ENCODE measurements around the gene B3GALT5. TPM values are rescaled to one million over a fixed set of nuclear protein-coding genes. Genes with fewer than 3 reads are reported as not detected.

Gene B3GALT5
- polyA plus RNA-seq, 2 donors: 0.47 to 0.49 TPM

DNA sequence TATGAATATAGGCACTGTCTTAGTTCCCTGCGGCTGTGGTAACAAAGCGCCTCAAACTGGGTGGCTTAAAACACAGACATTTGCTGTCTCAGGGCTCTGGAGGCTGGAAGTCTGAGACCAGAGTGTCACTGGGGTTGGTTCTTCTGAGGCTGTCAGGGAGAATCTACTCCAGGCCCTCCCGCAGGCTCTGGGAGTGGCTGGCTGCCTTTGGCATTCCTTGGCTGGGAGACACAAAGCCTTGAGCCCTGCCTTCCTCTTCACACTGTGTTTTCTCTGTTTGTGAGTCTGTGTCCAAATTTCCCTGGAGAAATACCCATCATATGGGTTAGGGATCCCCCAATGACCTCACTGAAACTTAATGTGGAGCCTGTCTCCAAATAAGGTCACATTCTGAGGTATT is 38.5 kb downstream of the B3GALT5 start:
- H3K36me3 ChIP-seq (ENCODE audit: control insufficient read depth in 2 of 2, insufficient read depth in 2 of 2, low read length in 1 of 2): no peaks in the 10 kb centered on the region
- no peak overlapping the region for H3K27ac ChIP-seq (ENCODE audit: low read depth in 2 of 2, low read length in 1 of 2)
- no peaks in the 10 kb centered on the region for H3K4me1 ChIP-seq (ENCODE audit: control insufficient read depth in 2 of 2, insufficient read depth in 2 of 2, low read length in 1 of 2)
- H3K4me3 ChIP-seq (ENCODE audit: low read depth in 1 of 2, low read length in 2 of 2): no peak overlapping the region
- H3K27me3 ChIP-seq (ENCODE audit: control insufficient read depth in 1 of 2, insufficient read depth in 2 of 2, low read length in 2 of 2): no peaks in the 10 kb centered on the region
- H3K9me3 ChIP-seq (ENCODE audit: control insufficient read depth in 2 of 2, insufficient read depth in 1 of 2, low read depth in 1 of 2, low read length in 1 of 2): no peaks in the 10 kb centered on the region
- WGBS, 2 donors: 81 to 85% methylated on average over 3 of the region's 3 CpGs

DNA sequence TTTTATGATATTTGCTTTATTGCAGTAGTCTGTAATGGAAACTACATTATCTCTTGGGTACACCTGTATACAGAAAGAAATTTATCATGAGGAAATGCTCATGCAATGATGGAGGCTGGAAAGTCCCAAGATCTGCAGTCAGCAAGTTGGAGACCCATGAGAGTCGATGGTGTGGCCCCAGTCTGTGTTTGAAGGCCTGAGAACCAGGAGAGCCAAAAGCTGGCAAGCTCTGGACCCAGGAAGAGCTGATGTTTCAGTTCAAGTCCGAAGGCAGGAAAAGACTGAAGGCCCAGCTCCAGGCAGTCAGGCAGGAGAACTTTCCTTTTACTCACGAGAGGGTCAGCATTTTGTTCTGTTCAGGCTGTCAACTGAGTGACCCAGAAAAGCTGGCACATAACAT is 42.2 kb downstream of the B3GALT5 start:
- 74 to 84% methylated on average over 3 of the region's 3 CpGs for WGBS, 2 donors
- Histone ChIP-seq H3K27me3 (ENCODE audit: control insufficient read depth in 1 of 2, insufficient read depth in 2 of 2, low read length in 2 of 2) (no peaks in the 10 kb centered on the region), H3K4me3 (ENCODE audit: low read depth in 1 of 2, low read length in 2 of 2) (no peak overlapping the region), H3K36me3 (ENCODE audit: control insufficient read depth in 2 of 2, insufficient read depth in 2 of 2, low read length in 1 of 2) (no peaks in the 10 kb centered on the region), H3K27ac (ENCODE audit: low read depth in 2 of 2, low read length in 1 of 2) (no peak overlapping the region), H3K9me3 (ENCODE audit: control insufficient read depth in 2 of 2, insufficient read depth in 1 of 2, low read depth in 1 of 2, low read length in 1 of 2) (no peaks in the 10 kb centered on the region), H3K4me1 (ENCODE audit: control insufficient read depth in 2 of 2, insufficient read depth in 2 of 2, low read length in 1 of 2) (no peaks in the 10 kb centered on the region)

DNA sequence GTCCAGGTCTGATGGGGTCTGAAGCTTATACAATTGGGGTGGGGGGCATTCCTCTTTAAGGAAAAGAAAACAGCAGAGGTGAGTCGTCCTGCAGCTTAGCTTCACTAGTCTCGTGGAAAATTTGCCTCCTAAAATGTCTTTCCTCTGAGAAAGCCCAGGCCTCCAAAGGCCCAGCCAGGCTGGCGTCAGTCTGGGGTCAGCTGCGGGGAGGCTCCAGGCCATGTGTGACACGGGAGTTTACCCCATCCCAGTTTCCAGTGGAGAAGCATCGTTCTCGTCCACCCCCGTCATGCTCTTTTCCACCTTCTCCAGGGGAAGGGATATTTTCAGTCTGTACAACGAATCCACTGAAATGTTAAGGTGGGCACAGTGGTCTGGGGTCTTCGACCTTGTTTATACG is 42.8 kb downstream of the B3GALT5 start:
- Histone ChIP-seq H3K27me3 (ENCODE audit: control insufficient read depth in 1 of 2, insufficient read depth in 2 of 2, low read length in 2 of 2) (no peaks in the 10 kb centered on the region), H3K36me3 (ENCODE audit: control insufficient read depth in 2 of 2, insufficient read depth in 2 of 2, low read length in 1 of 2) (no peaks in the 10 kb centered on the region), H3K4me1 (ENCODE audit: control insufficient read depth in 2 of 2, insufficient read depth in 2 of 2, low read length in 1 of 2) (no peaks in the 10 kb centered on the region), H3K27ac (ENCODE audit: low read depth in 2 of 2, low read length in 1 of 2) (no peak overlapping the region), H3K4me3 (ENCODE audit: low read depth in 1 of 2, low read length in 2 of 2) (no peak overlapping the region), H3K9me3 (ENCODE audit: control insufficient read depth in 2 of 2, insufficient read depth in 1 of 2, low read depth in 1 of 2, low read length in 1 of 2) (no peaks in the 10 kb centered on the region)
- 85 to 88% methylated on average over 11 of the region's 11 CpGs for WGBS, 2 donors

DNA sequence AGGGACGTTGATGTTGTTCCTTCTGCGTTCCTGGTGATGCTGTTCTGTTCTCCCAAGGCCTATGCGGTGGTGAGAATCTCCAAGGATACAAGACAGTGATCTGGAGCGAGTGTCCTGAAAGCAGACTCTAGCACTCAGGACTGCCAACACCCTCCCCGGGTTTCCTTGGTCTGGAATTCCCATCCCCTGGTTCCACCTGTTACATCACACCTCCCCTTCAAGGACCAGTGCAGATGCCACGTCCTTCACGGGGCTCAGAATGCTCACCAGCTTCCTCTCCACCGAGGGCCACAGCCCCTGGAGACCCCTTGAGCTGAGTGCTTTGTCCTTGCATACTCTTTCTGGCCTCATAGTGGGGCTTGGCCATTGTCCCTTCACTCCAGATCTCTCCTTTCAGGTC is 43.5 kb downstream of the B3GALT5 start:
- H3K27me3 ChIP-seq (ENCODE audit: control insufficient read depth in 1 of 2, insufficient read depth in 2 of 2, low read length in 2 of 2): no peaks in the 10 kb centered on the region
- H3K27ac ChIP-seq (ENCODE audit: low read depth in 2 of 2, low read length in 1 of 2): no peak overlapping the region
- no peak overlapping the region for H3K4me3 ChIP-seq (ENCODE audit: low read depth in 1 of 2, low read length in 2 of 2)
- H3K4me1 ChIP-seq (ENCODE audit: control insufficient read depth in 2 of 2, insufficient read depth in 2 of 2, low read length in 1 of 2): no peaks in the 10 kb centered on the region
- WGBS, 2 donors: 80 to 84% methylated on average over 8 of the region's 8 CpGs
- no peaks in the 10 kb centered on the region for H3K9me3 ChIP-seq (ENCODE audit: control insufficient read depth in 2 of 2, insufficient read depth in 1 of 2, low read depth in 1 of 2, low read length in 1 of 2)
- H3K36me3 ChIP-seq (ENCODE audit: control insufficient read depth in 2 of 2, insufficient read depth in 2 of 2, low read length in 1 of 2): no peaks in the 10 kb centered on the region

DNA sequence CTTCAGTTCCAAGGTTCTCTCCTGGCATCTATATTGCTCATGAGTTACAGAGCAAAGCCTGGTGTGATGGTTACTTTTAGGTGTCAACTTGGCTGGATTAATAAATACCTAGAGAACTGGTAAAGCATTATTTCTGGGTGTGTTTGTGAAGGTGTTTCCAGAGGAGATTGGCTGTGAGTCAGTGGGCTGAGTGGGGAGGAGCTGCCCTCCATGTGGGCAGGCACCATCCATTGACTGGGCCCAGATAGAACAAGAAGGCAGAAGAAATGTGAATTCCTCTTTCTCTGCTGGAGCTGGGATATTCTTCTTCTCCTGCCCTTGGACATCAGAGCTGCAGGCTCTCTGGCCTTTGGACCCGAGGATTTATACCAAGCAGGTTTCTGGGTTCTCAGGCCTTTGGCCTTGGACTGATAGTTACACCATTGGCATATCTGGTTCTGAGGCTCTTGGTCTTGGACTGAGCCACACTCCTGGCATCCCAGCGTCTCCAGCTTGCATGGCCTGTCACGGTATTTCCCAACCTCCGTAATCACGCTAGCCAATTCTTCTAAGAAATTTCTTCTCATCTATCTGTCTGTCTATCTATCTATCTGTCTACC is 44.5 kb downstream of the B3GALT5 start:
- Histone ChIP-seq H3K4me1 (ENCODE audit: control insufficient read depth in 2 of 2, insufficient read depth in 2 of 2, low read length in 1 of 2) (no peaks in the 10 kb centered on the region), H3K27me3 (ENCODE audit: control insufficient read depth in 1 of 2, insufficient read depth in 2 of 2, low read length in 2 of 2) (no peaks in the 10 kb centered on the region), H3K36me3 (ENCODE audit: control insufficient read depth in 2 of 2, insufficient read depth in 2 of 2, low read length in 1 of 2) (no peaks in the 10 kb centered on the region), H3K9me3 (ENCODE audit: control insufficient read depth in 2 of 2, insufficient read depth in 1 of 2, low read depth in 1 of 2, low read length in 1 of 2) (no peaks in the 10 kb centered on the region), H3K27ac (ENCODE audit: low read depth in 2 of 2, low read length in 1 of 2) (peak overlapping the region in 1 of 2 donors; percentile 11), H3K4me3 (ENCODE audit: low read depth in 1 of 2, low read length in 2 of 2) (no peak overlapping the region)
- 86 to 96% methylated on average over 5 of the region's 5 CpGs for WGBS, 2 donors

DNA sequence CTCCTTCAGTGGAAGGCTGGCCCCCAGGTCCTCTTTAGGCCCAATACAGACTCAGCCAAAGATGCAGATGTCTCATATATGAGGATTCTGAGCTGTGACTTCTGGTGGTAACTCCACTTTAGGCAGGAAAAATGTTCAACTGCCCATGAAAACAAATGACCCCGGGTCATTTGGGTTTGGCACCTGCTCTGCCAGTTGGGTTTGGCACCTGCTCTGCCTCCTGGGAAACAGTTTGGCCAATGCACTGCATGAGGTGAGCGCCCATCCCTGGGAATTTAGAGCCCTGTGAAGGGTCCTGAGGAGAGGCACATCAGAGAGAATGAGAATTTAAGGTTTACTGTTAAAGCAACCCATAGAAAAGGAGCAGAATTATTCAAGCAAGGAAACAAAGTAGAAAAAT is 45.3 kb downstream of the B3GALT5 start:
- no peaks in the 10 kb centered on the region for H3K36me3 ChIP-seq (ENCODE audit: control insufficient read depth in 2 of 2, insufficient read depth in 2 of 2, low read length in 1 of 2)
- 51 to 52% methylated on average over 2 of the region's 2 CpGs for WGBS, 2 donors
- no peaks in the 10 kb centered on the region for H3K4me1 ChIP-seq (ENCODE audit: control insufficient read depth in 2 of 2, insufficient read depth in 2 of 2, low read length in 1 of 2)
- H3K4me3 ChIP-seq (ENCODE audit: low read depth in 1 of 2, low read length in 2 of 2): no peak overlapping the region
- H3K27me3 ChIP-seq (ENCODE audit: control insufficient read depth in 1 of 2, insufficient read depth in 2 of 2, low read length in 2 of 2): no peaks in the 10 kb centered on the region
- peak overlapping the region in 1 of 2 donors; percentile 11 for H3K27ac ChIP-seq (ENCODE audit: low read depth in 2 of 2, low read length in 1 of 2)
- no peaks in the 10 kb centered on the region for H3K9me3 ChIP-seq (ENCODE audit: control insufficient read depth in 2 of 2, insufficient read depth in 1 of 2, low read depth in 1 of 2, low read length in 1 of 2)

DNA sequence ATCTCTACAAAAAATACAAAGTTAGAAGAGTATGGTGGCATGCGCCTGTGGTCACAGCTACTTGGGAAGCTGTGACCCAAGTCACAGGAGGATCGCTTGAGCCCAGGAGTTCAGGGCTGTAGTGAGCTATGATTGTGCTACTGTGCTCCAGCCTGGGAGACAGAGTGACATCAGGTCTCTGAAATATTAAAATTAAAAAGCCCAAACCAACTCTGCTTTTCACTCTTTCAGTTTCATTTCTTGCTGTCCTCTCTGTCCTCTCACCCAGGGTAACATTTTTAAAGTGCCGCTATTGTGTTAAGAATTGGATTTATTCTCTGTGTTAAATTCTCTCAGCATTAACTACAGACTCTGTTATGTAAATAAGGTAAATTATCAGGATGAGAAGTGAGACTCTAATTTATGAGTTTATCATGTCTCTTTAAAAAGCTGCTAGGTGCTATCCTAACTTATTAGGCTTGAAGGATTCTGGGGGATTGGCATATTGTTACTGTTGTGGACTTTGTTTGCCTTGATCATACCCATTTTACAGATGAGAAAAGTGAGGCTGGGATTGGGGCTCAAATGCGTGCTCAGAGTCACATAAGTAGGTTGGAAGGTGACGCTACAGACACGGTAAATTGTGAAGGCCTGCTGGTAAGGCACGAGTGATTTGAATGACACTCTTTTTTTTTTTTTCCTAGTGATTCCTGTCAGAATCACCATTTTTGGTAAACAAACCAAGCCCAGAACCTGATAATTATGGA is 46.5 kb downstream of the B3GALT5 start:
- Histone ChIP-seq H3K36me3 (ENCODE audit: control insufficient read depth in 2 of 2, insufficient read depth in 2 of 2, low read length in 1 of 2) (no peaks in the 10 kb centered on the region), H3K9me3 (ENCODE audit: control insufficient read depth in 2 of 2, insufficient read depth in 1 of 2, low read depth in 1 of 2, low read length in 1 of 2) (no peaks in the 10 kb centered on the region), H3K27me3 (ENCODE audit: control insufficient read depth in 1 of 2, insufficient read depth in 2 of 2, low read length in 2 of 2) (no peaks in the 10 kb centered on the region), H3K4me3 (ENCODE audit: low read depth in 1 of 2, low read length in 2 of 2) (no peak overlapping the region), H3K27ac (ENCODE audit: low read depth in 2 of 2, low read length in 1 of 2) (no peak overlapping the region), H3K4me1 (ENCODE audit: control insufficient read depth in 2 of 2, insufficient read depth in 2 of 2, low read length in 1 of 2) (no peaks in the 10 kb centered on the region)
- WGBS, 2 donors: 84 to 90% methylated on average over 7 of the region's 7 CpGs

DNA sequence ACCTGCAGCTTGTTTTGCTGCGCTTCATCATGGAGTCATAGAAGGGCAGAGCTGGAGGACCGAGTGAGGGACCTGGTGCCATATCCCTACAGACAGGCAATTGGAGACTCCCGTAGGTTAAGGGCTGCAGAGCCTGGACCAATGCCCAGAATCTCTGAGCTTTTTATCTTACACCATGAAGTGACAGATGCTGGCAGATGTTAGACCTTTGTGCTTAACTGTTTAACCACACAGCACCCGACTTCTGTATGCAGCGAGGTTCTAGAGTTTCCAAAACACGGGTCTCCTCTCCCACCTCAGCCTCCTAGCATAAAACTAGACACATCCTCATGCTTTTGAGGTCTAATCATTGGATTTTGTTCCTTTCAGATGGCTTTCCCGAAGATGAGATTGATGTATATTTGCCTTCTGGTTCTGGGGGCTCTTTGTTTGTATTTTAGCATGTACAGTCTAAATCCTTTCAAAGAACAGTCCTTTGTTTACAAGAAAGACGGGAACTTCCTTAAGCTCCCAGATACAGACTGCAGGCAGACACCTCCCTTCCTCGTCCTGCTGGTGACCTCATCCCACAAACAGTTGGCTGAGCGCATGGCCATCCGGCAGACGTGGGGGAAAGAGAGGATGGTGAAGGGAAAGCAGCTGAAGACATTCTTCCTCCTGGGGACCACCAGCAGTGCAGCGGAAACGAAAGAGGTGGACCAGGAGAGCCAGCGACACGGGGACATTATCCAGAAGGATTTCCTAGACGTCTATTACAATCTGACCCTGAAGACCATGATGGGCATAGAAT is 47.6 kb downstream of the B3GALT5 start:
- H3K27me3 ChIP-seq (ENCODE audit: control insufficient read depth in 1 of 2, insufficient read depth in 2 of 2, low read length in 2 of 2): no peaks in the 10 kb centered on the region
- no peaks in the 10 kb centered on the region for H3K4me1 ChIP-seq (ENCODE audit: control insufficient read depth in 2 of 2, insufficient read depth in 2 of 2, low read length in 1 of 2)
- no peaks in the 10 kb centered on the region for H3K9me3 ChIP-seq (ENCODE audit: control insufficient read depth in 2 of 2, insufficient read depth in 1 of 2, low read depth in 1 of 2, low read length in 1 of 2)
- no peak overlapping the region for H3K27ac ChIP-seq (ENCODE audit: low read depth in 2 of 2, low read length in 1 of 2)
- no peak overlapping the region for H3K4me3 ChIP-seq (ENCODE audit: low read depth in 1 of 2, low read length in 2 of 2)
- 20% methylated on average over 16 to 17 of the region's 17 CpGs for WGBS, 2 donors
- no peaks in the 10 kb centered on the region for H3K36me3 ChIP-seq (ENCODE audit: control insufficient read depth in 2 of 2, insufficient read depth in 2 of 2, low read length in 1 of 2)

DNA sequence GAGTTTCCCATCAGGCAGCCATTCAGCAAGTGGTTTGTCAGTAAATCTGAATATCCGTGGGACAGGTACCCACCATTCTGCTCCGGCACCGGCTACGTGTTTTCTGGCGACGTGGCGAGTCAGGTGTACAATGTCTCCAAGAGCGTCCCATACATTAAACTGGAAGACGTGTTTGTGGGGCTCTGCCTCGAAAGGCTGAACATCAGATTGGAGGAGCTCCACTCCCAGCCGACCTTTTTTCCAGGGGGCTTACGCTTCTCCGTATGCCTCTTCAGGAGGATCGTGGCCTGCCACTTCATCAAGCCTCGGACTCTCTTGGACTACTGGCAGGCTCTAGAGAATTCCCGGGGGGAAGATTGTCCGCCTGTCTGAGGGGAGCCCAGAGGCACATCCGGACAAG is 48.4 kb downstream of the B3GALT5 start:
- H3K27ac ChIP-seq (ENCODE audit: low read depth in 2 of 2, low read length in 1 of 2): no peak overlapping the region
- H3K4me3 ChIP-seq (ENCODE audit: low read depth in 1 of 2, low read length in 2 of 2): no peak overlapping the region
- H3K9me3 ChIP-seq (ENCODE audit: control insufficient read depth in 2 of 2, insufficient read depth in 1 of 2, low read depth in 1 of 2, low read length in 1 of 2): no peaks in the 10 kb centered on the region
- H3K4me1 ChIP-seq (ENCODE audit: control insufficient read depth in 2 of 2, insufficient read depth in 2 of 2, low read length in 1 of 2): no peaks in the 10 kb centered on the region
- H3K36me3 ChIP-seq (ENCODE audit: control insufficient read depth in 2 of 2, insufficient read depth in 2 of 2, low read length in 1 of 2): no peaks in the 10 kb centered on the region
- no peaks in the 10 kb centered on the region for H3K27me3 ChIP-seq (ENCODE audit: control insufficient read depth in 1 of 2, insufficient read depth in 2 of 2, low read length in 2 of 2)
- 94% methylated on average over 18 of the region's 18 CpGs for WGBS, 2 donors

Measured in esophagus (tissue), 2 donors.